SK-N-SH treated with all-trans-retinoic acid at 6 μM for 48 hours (cell line): Measurements from ENCODE around the gene EHHADH.

ENCODE experiments used
- ATAC-seq: fragments of 200-7000 bp; cut with Tn5 transposase; 3 replicates; pipeline ENCODE4 v1.9.1; 2020; ENCODE audit warnings: mild to moderate bottlenecking, moderate library complexity
- ARNTL ChIP-seq: fragments of 450-650 bp; formaldehyde crosslinking; IDR thresholded peaks from 2 replicates; pipeline ENCODE4 v1.5.0; 2020; ENCODE audit warnings: low read depth, mild to moderate bottlenecking, moderate library complexity, borderline replicate concordance
- BACH2 ChIP-seq: fragments of 250-450 bp; sonication (Bioruptor Pico); IDR thresholded peaks from 2 replicates; pipeline ENCODE4 v1.9.0; 2021; ENCODE audit warnings: mild to moderate bottlenecking, borderline replicate concordance
- CSDC2 ChIP-seq: fragments of 250-450 bp; sonication (Bioruptor Pico); IDR thresholded peaks from 2 replicates; pipeline ENCODE4 v1.5.0; 2020; ENCODE audit warnings: mild to moderate bottlenecking, moderate library complexity
- CSRNP3 ChIP-seq: fragments of 250-450 bp; sonication (Bioruptor Pico); IDR thresholded peaks from 2 replicates; pipeline ENCODE4 v1.5.1; 2021; ENCODE audit warnings: mild to moderate bottlenecking, moderate library complexity
- ESRRG ChIP-seq: fragments of 250-450 bp; sonication (Bioruptor Pico); IDR thresholded peaks from 2 replicates; pipeline ENCODE4 v1.6.1; 2021; ENCODE audit warnings: mild to moderate bottlenecking
- GLIS3 ChIP-seq: fragments of 250-450 bp; sonication (Bioruptor Pico); IDR thresholded peaks from 2 replicates; pipeline ENCODE4 v1.5.0; 2020; ENCODE audit warnings: mild to moderate bottlenecking, moderate library complexity
- ISL1 ChIP-seq: fragments of 250-450 bp; sonication (Bioruptor Pico); IDR thresholded peaks from 2 replicates; pipeline ENCODE4 v2.1.2; 2022; ENCODE audit warnings: mild to moderate bottlenecking, moderate library complexity
- OSR1 ChIP-seq: fragments of 250-450 bp; sonication (Bioruptor Pico); IDR thresholded peaks from 2 replicates; pipeline ENCODE4 v1.8.0; 2022; ENCODE audit warnings: moderate library complexity, mild to moderate bottlenecking, inconsistent platforms
- PATZ1 ChIP-seq: fragments of 250-450 bp; sonication (Bioruptor Pico); IDR thresholded peaks from 2 replicates; pipeline ENCODE4 v1.8.0; 2020; ENCODE audit warnings: mild to moderate bottlenecking, moderate library complexity, borderline replicate concordance
- POU6F1 ChIP-seq: fragments of 250-450 bp; sonication (Bioruptor Pico); IDR thresholded peaks from 2 replicates; pipeline ENCODE4 v1.8.0; 2021; ENCODE audit warnings: low read depth, mild to moderate bottlenecking, moderate library complexity, borderline replicate concordance
- RARB ChIP-seq: fragments of 250-450 bp; sonication (Bioruptor Pico); IDR thresholded peaks from 2 replicates; pipeline ENCODE4 v1.8.0; 2021; ENCODE audit warnings: mild to moderate bottlenecking, moderate library complexity
- SNAI2 ChIP-seq: fragments of 250-450 bp; sonication (Bioruptor Pico); IDR thresholded peaks from 2 replicates; pipeline ENCODE4 v1.5.0; 2020; ENCODE audit warnings: mild to moderate bottlenecking, moderate library complexity
- TCF4 ChIP-seq: fragments of 250-450 bp; sonication (Bioruptor Pico); IDR thresholded peaks from 2 replicates; pipeline ENCODE4 v1.8.0; 2021; ENCODE audit warnings: mild to moderate bottlenecking, moderate library complexity, borderline replicate concordance
- TOX ChIP-seq: fragments of 250-450 bp; sonication (Bioruptor Pico); IDR thresholded peaks from 2 replicates; pipeline ENCODE4 v1.8.0; 2021; ENCODE audit warnings: mild to moderate bottlenecking, moderate library complexity, borderline replicate concordance
- TSHZ2 ChIP-seq: fragments of 250-450 bp; sonication (Bioruptor Pico); IDR thresholded peaks from 2 replicates; pipeline ENCODE4 v1.5.0; 2020; ENCODE audit warnings: mild to moderate bottlenecking, moderate library complexity
- ZC3H10 ChIP-seq: fragments of 250-450 bp; sonication (Bioruptor Pico); IDR thresholded peaks from 2 replicates; pipeline ENCODE4 v1.5.1; 2021; ENCODE audit warnings: mild to moderate bottlenecking, moderate library complexity
- ZFP3 ChIP-seq: fragments of 250-450 bp; sonication (Bioruptor Pico); IDR thresholded peaks from 2 replicates; pipeline ENCODE4 v1.5.0; 2020; ENCODE audit warnings: mild to moderate bottlenecking, moderate library complexity
- ZFP30 ChIP-seq: fragments of 450-650 bp; formaldehyde crosslinking; IDR thresholded peaks from 2 replicates; pipeline ENCODE4 v1.5.0; 2022; ENCODE audit warnings: mild to moderate bottlenecking, moderate library complexity
- ZNF565 ChIP-seq: fragments of 450-650 bp; formaldehyde crosslinking; conservative IDR thresholded peaks from 2 replicates; pipeline ENCODE4 v1.5.0; 2020; ENCODE audit warnings: low read depth, mild to moderate bottlenecking, moderate library complexity
- ZNF70 ChIP-seq: fragments of 450-650 bp; formaldehyde crosslinking; IDR thresholded peaks from 2 replicates; pipeline ENCODE4 v1.5.0; 2020; ENCODE audit warnings: mild to moderate bottlenecking, moderate library complexity
- ZNF8 ChIP-seq: fragments of 450-650 bp; formaldehyde crosslinking; IDR thresholded peaks from 2 replicates; pipeline ENCODE4 v1.5.0; 2020; ENCODE audit warnings: mild to moderate bottlenecking, moderate library complexity

Gene EHHADH

GRCh38 chr3:185290266-185290665 lies 36.4 kb upstream of the EHHADH start:
- TF ChIP-seq TSHZ2 (no peak), ZNF565 (no peak), ZNF70 (CRISPR knock-in tag) (no peak), ZFP3 (CRISPR knock-in tag) (no peak), ESRRG (CRISPR knock-in tag) (no peak), TOX (CRISPR knock-in tag) (no peak), ARNTL (CRISPR knock-in tag) (no peak), RARB (CRISPR knock-in tag) (no peak), SNAI2 (no peak), GLIS3 (CRISPR knock-in tag) (no peak), TCF4 (CRISPR knock-in tag) (no peak), CSRNP3 (CRISPR knock-in tag) (no peak), OSR1 (no peak), ZC3H10 (CRISPR knock-in tag) (no peak), ZNF8 (no peak)
- no peak for ATAC-seq

GRCh38 chr3:185283374-185283935 lies 29.6 kb upstream of the EHHADH start:
- TF ChIP-seq ISL1 (CRISPR knock-in tag) (no peak), ZFP30 (no peak), ESRRG (CRISPR knock-in tag) (no peak), PATZ1 (CRISPR knock-in tag) (no peak)
- no peak; the same call in 2 of the 3 replicates for ATAC-seq

- ATAC-seq = peak; percentile 99
- TF ChIP-seq PATZ1 (CRISPR knock-in tag) (no peak), SNAI2 (no peak), TCF4 (CRISPR knock-in tag) (peak; percentile 26; the same call in 1 of the 2 replicates), TOX (CRISPR knock-in tag) (no peak)
Observed at GRCh38 chr3:185282696-185283373, 29.0 kb upstream of the EHHADH start.

- peak; percentile 51 for ATAC-seq
- TF ChIP-seq ESRRG (CRISPR knock-in tag) = no peak
- TF ChIP-seq TSHZ2 = no peak
- TF ChIP-seq ZC3H10 (CRISPR knock-in tag) = no peak
- TF ChIP-seq ISL1 (CRISPR knock-in tag) = no peak
- TF ChIP-seq ZFP3 (CRISPR knock-in tag) = no peak
- no peak for TF ChIP-seq ZFP30
- TF ChIP-seq TOX (CRISPR knock-in tag) = no peak
- no peak for TF ChIP-seq ARNTL (CRISPR knock-in tag)
- TF ChIP-seq CSDC2 (CRISPR knock-in tag) = no peak
- no peak for TF ChIP-seq GLIS3 (CRISPR knock-in tag)
- no peak for TF ChIP-seq BACH2 (CRISPR knock-in tag)
- no peak for TF ChIP-seq POU6F1 (CRISPR knock-in tag)
- TF ChIP-seq, all 23 proteins: peak for 0
Observed at GRCh38 chr3:185280572-185281365, 26.9 kb upstream of the EHHADH start.
